Stimulated activated CD8-positive, alpha-beta memory T cell treated with anti-CD3 and anti-CD28 coated beads, Interleukin-15, amount 100 ng/mL, for 1 hour (primary cell): ENCODE measurements around the gene IRX4.

Source experiments
- DNase-seq: peaks from one replicate; pipeline ENCODE4 v3.0.0-alpha.2; 2020; ENCODE audit warnings: low read depth

Gene IRX4

DNA sequence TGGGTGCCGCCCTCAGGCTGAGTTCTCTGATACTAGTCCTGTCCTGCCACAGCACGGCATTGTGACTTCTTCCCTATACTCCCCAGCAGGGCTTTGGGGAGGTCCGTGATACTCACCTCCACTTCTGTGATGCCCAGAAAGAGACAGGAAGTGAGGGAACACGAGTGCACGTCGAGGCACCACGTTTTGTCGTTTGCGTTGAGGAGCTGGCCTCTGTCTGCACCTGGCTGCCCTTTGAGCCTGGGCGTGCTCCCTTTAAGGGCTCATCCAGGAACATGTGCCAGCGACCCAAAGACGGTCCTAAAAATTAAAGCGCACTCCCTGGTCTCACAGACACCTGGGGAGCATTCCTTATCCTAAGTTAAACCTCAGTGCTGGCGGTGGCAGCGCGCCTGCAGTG, 8.7 kb upstream of the IRX4 start:
- no peak for DNase-seq

- no peak for DNase-seq
These were observed 7.6 kb upstream of the IRX4 start for GRCh38 chr5:1890296-1890695.

DNA sequence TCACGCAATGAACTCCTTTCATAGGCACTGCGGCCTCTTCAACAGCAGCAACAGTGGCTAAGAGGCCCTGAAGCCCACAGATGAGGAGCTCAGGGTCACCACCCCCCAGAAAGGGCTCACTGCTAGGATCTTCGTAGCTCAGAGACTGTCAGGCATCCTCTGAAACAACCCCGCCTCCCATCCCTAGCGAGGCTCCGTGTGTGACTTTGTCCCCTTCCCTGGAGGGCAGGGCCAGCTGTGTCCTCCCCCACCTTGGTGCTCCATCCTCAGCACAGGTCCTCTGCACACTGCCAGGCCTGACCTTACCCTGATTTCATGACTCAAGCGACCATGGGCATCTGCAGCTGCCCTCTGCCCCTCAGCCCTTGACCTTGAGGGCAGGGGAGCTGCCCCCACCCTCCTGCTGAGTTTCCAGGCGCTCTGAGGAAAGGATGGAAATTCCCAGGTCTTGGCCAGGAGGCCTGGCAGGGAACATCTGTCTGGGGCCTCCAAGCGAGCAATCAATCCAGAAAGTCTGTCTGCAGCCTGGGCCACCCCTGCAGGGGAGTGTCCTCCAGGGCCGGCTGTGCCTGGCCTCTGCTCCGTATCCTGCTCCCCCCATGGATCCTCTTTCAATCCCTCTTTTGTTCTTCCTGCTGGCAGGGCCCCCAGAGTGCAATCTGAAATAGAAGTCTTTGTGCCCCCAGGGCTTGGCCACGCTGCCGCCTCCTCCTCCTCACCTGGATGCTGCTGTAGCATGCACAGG, 6.8 kb upstream of the IRX4 start:
- no peak for DNase-seq

- DNase-seq = no peak
These were observed 6.0 kb upstream of the IRX4 start for GRCh38 chr5:1888541-1889251.

- no peak for DNase-seq
These were observed 5.0 kb upstream of the IRX4 start for GRCh38 chr5:1887588-1888360.

GRCh38 chr5:1886846-1887587, 4.3 kb upstream of the IRX4 start:
- DNase-seq = no peak

- no peak for DNase-seq
These were observed 3.4 kb upstream of the IRX4 start for GRCh38 chr5:1885868-1886845.

- DNase-seq = no peak
These were observed 2.7 kb upstream of the IRX4 start for GRCh38 chr5:1885404-1885755.

DNA sequence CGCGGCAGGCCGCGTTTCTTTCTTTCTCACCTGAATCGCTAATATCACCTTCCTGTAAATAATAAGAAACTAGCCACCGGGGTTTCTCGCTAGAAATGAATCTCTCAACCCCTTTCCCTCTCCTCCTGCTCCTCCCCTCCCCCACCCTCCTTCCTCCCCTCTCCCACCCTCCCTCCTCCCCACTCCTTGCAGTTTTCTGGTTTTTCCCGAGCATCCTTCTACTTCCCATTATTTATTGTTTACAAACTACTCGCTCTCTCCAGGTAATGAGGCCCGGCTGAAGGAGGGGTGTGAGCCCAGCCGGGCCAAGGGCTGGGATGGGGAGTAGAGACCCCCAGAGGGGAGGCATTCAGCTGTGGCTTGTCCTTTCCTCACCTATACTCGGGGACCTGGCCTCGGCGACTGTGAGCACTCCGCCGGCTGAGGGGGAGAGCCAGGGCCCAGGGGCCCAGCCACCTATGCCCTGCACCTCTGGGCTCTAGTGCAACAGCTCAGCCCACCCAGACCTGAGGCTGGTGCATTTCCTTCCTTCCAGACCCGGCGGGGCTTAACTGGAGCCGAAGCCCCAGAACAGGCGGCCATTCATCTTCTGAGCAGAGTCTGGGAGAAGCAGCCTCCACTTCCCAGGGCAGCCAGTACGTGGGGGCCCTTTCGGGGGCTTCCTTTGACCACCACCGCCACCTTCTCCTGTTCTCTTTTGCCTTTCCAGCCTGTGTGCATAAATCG, 2.1 kb upstream of the IRX4 start:
- no peak for DNase-seq

- DNase-seq = no peak
These were observed 1.4 kb upstream of the IRX4 start for GRCh38 chr5:1883925-1884677.

DNA sequence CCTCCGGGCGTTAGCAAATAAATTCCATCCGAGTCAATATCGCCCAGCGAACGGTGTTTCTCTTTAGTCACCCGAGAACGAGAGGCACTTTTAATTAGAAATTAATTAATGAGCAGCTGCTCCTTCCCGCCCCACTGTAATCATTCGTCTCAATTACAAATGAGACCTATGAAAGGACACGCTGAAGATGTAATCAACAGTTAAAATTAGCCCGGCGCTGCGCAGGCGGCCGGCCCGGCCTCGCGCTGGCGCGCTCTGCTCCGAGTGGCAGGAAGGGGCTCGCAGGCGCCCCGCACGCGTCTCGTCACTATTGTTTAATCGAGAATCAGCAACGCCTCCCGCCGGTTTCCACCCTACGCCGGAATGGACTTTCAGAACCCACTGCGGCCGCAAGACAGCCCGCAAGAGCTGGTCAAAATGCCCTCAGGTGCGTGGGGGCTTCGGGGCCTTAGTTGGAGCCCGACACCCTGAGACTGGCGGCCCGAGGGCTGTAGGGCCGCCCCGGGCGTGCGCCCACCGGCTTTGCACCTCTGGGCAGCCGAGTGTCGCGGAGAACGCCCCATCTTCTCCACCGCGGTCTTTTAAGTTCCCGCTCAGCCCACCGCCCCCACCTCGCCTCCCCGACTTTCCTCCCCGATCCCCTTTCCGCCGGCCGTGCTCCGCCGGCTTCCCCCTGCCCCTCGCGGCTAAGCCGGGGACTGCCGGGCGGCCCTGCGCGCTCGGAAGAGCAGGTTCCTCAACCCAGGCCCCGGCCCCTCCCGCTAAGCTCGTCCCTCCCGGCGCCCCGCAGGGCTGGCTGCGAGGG, 597 bp upstream of the IRX4 start:
- no peak for DNase-seq

GRCh38 chr5:1881731-1882336, 891 bp downstream of the IRX4 start:
- DNase-seq = no peak

DNA sequence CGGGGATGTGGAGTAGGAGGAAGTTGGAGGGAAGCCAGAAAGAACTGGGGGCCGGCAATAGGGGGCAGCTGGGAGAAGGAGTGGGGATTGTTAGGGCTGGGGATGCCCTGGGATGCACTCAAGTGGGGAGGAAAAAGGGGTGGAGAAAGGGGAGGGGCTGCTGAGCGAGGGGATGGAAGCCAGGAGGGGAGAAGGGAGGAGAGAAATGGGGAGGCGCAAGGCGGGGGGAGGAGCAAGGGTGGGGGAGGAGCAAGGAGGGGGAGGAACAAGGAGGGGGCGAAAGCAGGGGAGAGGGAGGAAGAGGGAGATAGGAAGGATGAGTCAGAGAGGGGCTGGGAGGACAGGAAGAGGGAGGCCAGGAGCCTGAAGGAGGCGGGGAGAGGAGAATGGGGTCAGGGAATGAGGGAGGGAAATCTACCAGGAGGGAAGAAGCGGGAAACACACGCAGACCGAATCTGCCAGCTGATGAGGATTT, 1.6 kb downstream of the IRX4 start:
- no peak for DNase-seq

DNA sequence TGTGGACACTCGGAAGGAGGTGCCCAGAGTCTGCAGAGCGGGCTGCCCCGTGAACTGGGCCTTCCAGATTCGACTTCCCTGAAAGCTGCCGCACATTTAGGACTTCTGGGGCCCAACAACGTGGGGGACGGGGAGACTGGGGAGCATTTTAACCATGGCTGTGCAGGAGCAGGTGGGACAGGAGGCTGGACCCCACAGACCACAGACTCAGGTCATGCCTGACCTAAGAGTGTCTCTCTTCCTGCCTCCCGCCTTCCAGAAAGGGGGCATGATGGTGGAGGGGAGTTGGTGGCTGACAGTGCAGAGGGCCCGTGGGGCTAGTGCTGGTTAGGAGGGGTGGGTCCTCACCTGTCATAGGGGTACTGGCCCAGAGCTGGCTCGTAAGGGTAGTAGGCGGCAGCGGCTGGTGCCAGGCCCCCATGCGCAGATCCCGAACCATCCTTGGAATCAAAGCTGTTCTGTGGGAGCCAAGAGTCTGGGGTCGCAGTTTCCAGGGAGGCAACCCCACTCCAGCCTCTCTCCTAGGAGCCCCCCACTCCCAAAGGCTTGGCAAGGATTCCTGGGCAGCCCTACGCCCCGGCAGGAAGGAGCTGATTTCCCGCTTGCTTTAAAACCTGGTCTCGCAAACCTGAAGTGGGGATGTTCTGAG, 2.2 kb downstream of the IRX4 start:
- no peak for DNase-seq

DNA sequence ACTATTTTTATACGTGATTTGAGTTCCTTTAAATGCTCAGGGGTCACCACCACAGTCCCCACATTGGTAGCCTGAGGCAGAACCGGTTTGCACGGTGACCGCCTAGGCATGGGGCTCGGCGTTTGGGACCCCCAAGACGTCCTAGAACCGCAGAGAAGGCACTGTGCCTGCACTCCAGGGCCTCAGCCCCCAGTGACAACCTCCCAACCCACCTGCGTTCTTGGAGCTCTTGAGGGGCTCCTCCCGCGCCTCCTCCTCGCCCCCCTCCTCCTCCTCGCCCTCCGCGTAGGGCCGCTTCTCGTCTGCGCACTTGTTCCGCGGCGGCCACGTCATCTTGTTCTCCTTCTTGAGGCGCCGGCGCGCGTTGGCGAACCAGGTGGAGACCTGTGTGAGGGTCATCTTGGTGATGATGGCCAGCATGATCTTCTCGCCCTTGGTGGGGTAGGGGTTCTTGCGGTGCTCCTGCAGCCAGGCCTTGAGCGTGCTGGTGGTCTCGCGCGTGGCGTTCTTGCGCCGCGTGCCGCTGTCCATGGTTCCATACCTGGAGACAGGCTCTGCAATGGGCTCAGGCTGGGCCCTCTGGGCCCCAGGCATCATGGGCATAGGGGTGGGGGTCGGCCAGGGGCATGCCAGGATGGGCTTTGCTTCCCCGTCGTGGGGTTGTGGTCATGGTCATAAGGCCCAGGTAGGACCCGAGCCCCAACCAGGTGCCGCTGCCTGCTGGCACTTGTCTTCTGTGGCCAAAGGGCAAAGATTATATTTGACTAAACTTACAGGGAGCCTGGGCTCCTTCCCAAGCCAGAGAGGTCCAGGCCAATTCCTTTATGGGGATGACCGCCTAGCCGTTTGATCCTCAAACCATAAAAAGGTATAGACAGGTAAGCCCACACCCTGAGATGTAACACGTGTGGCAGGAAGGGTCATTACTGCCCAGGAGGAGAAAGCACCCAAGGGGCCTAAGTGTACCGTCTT, 3.1 kb downstream of the IRX4 start:
- DNase-seq = no peak

DNA sequence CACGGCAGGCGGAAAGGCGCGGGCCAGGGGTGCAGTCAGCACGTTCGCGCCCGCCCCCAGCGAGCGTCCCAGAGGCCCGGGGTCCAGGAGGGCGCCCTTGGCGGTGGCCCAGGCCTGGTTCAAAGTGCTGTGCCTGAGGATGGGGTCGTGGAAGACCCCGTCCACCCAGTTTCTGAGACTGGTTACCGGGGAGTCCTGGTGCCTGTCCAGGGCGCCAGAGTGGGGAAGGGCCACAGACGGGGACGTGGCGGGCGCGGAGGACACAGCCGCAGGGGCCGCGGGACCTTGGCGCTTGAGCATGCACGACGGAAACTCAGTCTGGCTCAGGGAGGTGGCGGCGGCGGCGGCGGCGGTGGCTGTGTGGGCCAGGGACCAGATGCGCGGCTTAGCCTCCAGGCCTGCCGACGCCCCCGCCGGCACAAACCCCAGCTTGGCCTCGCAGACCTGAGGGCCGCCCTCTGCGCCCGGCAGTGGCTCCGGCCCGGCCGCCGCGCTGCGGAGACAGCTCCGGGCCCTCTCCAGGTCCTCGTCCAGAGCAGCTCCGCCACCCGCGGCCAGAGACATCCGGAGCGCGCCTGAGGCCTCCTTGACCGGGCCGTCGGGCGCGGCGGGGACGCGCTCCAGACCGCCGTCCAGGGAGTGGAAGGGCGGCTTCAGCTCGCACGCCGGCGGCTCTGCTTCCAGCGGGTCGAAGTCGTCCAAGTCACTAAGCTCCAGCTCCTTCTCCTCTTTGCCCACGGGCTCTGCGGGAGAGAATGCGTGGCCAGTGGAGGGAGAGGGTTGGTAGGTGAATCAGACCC, 4.5 kb downstream of the IRX4 start:
- no peak for DNase-seq
